ENCODE data around the gene SNF8. TPM values are rescaled to one million over a fixed set of nuclear protein-coding genes. Genes with fewer than 3 reads are reported as not detected.
A peak's percentile ranks its signal among the peaks of the same experiment; 100 is the strongest.

SNF8 gene
- total RNA-seq, 4 donors from 2014 or later = 60.2 to 80.9 (median 66.4) TPM

DNA sequence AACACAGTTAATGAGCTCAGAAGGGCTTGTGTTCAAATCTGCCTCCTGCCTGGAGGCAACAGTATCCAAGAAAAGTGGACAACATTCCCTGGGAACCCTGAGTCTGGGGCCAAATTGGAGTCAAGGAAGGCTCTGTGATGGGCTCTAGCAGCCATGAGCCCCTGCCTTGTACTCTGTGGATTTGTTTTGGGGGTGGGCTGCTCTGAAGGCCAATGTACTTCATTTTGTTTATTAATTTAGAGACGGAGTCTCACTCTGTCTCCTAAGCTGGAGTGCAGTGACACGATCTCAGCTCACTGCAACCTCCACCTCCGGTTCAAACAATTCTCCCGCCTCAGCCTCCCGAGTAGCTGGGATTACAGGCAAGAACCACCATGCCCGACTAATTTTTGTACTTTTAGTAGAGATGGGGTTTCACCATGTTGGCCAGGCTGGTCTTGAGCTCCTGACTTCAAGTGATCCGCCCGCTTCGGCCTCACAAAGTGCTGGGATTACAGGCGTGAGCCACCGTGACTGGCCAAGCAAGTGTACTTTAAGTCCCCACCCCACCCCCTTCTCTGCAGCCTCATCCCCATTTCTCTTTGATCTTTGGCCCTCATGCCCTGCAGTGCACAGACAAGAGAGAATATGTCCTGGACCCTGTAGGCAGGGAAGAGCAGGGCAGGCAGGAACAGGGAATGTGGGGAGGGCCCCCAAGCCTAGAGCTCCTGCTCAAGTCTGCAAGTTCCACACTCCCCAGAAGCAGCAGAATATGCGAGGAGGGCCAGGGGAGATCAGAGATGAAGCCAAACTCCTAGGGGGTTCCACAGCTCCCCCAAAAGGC, 26.4 kb upstream of the SNF8 start:
- Histone ChIP-seq H3K4me3 (no peak overlapping the region), H3K27me3 (no peaks in the 10 kb centered on the region), H3K4me1 (no peaks in the 10 kb centered on the region), H3K36me3 (no peaks in the 10 kb centered on the region), H3K27ac (no peak overlapping the region), H3K9me3 (no peaks in the 10 kb centered on the region)
- TF ChIP-seq POLR2A (IDR thresholded peaks at IDR 0.05) = no peak
- TF ChIP-seq, protein P1, sequence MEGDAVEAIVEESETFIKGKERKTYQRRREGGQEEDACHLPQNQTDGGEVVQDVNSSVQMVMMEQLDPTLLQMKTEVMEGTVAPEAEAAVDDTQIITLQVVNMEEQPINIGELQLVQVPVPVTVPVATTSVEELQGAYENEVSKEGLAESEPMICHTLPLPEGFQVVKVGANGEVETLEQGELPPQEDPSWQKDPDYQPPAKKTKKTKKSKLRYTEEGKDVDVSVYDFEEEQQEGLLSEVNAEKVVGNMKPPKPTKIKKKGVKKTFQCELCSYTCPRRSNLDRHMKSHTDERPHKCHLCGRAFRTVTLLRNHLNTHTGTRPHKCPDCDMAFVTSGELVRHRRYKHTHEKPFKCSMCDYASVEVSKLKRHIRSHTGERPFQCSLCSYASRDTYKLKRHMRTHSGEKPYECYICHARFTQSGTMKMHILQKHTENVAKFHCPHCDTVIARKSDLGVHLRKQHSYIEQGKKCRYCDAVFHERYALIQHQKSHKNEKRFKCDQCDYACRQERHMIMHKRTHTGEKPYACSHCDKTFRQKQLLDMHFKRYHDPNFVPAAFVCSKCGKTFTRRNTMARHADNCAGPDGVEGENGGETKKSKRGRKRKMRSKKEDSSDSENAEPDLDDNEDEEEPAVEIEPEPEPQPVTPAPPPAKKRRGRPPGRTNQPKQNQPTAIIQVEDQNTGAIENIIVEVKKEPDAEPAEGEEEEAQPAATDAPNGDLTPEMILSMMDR (IDR thresholded peaks at IDR 0.05) = no peak
- peak in 1 of 3 donors; percentile 7 for DNase-seq

DNA sequence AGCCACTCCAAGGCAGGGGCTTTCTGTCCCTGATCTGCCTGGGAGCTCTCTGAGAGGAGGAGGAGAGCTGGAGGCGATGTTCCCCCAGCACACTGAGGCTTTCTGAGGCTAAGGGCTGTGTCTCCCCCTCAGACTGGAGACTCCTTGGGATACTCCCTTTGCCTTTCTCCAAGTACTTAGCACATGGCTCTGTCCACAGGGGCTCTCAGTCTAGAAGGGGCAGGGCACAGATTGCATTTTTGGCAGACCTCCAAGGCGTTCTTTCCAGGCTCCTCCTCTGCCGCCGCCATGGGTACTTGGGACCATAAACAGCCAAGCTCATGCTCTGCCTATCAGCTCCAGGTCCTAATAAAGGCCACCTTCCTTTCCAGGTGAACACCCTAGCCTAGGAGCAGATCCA, 25.6 kb upstream of the SNF8 start:
- peak in 1 of 3 donors; percentile 19 for DNase-seq

GRCh38 chr17:48961516-48962233, 17.0 kb upstream of the SNF8 start:
- H3K9me3 ChIP-seq = no peaks in the 10 kb centered on the region
- no peak overlapping the region for H3K4me3 ChIP-seq
- H3K27ac ChIP-seq = no peak overlapping the region
- H3K4me1 ChIP-seq = no peaks in the 10 kb centered on the region
- DNase-seq = no peak
- TF ChIP-seq POLR2A (IDR thresholded peaks at IDR 0.05) = no peak
- TF ChIP-seq, protein P1 (IDR thresholded peaks at IDR 0.05) = no peak
- H3K27me3 ChIP-seq = no peaks in the 10 kb centered on the region
- no peaks in the 10 kb centered on the region for H3K36me3 ChIP-seq

More for the DNA sequence above, 25.6 kb upstream of the SNF8 start:
- no peaks in the 10 kb centered on the region for H3K27me3 ChIP-seq
- H3K4me3 ChIP-seq = no peak overlapping the region
- H3K9me3 ChIP-seq = no peaks in the 10 kb centered on the region
- no peak for TF ChIP-seq POLR2A (IDR thresholded peaks at IDR 0.05)
- no peaks in the 10 kb centered on the region for H3K36me3 ChIP-seq
- no peak overlapping the region for H3K27ac ChIP-seq
- no peaks in the 10 kb centered on the region for H3K4me1 ChIP-seq

DNA sequence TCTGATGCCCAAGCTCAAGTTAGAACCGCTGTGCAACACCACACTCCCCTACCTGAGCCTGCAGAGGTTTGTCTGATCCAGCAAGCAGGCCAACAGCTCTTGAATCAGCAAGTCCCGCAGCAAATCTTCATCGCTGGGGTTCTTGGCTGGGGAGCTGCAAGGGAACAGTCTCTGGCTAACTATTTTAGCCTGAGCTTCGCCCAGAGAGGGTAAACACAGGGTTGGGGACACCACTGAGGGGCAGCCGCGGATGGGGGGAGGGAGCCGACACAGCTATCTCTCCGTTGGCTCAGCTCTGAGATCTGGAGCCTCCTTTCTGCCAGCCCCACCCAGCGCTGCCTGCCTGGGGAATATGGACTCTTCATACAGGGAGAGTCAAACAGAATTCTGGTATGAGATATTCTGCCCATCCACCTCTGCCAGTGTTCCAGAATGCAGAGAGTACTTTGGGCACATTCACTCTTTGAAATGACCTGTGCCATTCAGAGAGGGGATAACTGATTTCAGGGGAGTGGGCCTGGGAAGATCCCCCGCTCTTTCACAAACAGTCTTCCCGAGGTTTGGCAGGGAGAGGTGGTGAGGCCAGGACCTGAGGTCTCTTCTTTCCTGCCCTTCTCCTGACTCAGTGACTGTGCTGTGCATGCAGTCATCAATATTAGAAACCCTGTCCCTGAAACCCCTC, 16.3 kb upstream of the SNF8 start:
- DNase-seq = no peak
- no peaks in the 10 kb centered on the region for H3K27me3 ChIP-seq

DNA sequence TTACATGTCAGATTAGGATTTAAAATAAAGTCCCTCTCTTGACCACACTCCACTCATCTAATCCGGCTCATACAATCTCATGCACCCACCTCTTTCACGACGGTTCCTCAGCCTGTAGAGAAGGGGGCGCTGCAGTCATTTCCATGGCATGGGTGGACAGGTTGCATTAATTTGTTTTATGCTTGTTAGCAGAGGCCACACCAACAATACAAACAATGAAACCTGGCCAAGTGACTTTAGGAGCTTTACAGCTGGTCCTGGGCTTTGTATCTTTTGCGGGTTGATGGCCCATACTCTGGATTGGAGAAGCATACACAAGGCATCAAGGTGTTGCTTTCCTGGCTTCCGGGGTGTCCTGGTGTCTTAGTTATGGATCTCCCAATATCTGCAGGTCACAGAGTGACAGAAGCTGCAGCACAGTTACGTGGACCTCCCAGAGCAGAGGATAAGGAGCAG, 9.7 kb upstream of the SNF8 start:
- Histone ChIP-seq H3K9me3 (no peaks in the 10 kb centered on the region), H3K4me1 (no peaks in the 10 kb centered on the region), H3K4me3 (no peak overlapping the region), H3K27ac (no peak overlapping the region), H3K36me3 (no peaks in the 10 kb centered on the region), H3K27me3 (no peaks in the 10 kb centered on the region)
- TF ChIP-seq POLR2A (IDR thresholded peaks at IDR 0.05) = no peak
- TF ChIP-seq, protein P1 (IDR thresholded peaks at IDR 0.05) = peak in 3 of 6 experiments; percentile 14 to 27 (median 15)
- no peak for DNase-seq

More for the DNA sequence above, 16.3 kb upstream of the SNF8 start:
- TF ChIP-seq, protein P1 (IDR thresholded peaks at IDR 0.05) = no peak
- no peak for TF ChIP-seq POLR2A (IDR thresholded peaks at IDR 0.05)
- Histone ChIP-seq H3K36me3 (no peaks in the 10 kb centered on the region), H3K9me3 (no peaks in the 10 kb centered on the region), H3K27ac (no peak overlapping the region), H3K4me3 (no peak overlapping the region), H3K4me1 (no peaks in the 10 kb centered on the region)

All from Peyer's patch (tissue), 4 donors.